Left lung (tissue), 10 donors: ENCODE results near the gene IMPG2. TPM values are rescaled to one million over a fixed set of nuclear protein-coding genes. Genes with fewer than 3 reads are reported as not detected.

Source experiments
- ATAC-seq: fragments of 200-7000 bp; cut with Tn5 transposase; one replicate; pipeline ENCODE4 v1.9.1; 2020; ENCODE audit warnings: moderate library complexity
- DNase-seq, 4 donors: peaks; one replicate each; pipeline ENCODE4 v3.0.0-alpha.2; 2013 to 2020
- H3K27ac ChIP-seq, 2 donors: fragments of 200-600 bp; sonication (generic) in 1 of 2; one replicate each; pipeline versions ENCODE4 v1.5.0 to v1.8.0; 2020 to 2021
- H3K27me3 ChIP-seq, 2 donors: fragments of 200-600 bp; sonication (generic) in 1 of 2; one replicate each; pipeline versions ENCODE4 v1.5.0 to v1.8.0; 2020 to 2021
- H3K36me3 ChIP-seq, 2 donors: fragments of 200-600 bp; sonication (generic) in 1 of 2; one replicate each; pipeline versions ENCODE4 v1.5.0 to v1.8.0; 2020 to 2021
- H3K4me1 ChIP-seq, 2 donors: fragments of 200-600 bp; one replicate each; pipeline ENCODE4 v1.8.0; 2021
- H3K4me3 ChIP-seq, 2 donors: fragments of 200-600 bp; sonication (generic) in 1 of 2; one replicate each; pipeline versions ENCODE4 v1.5.0 to v1.8.0; 2020 to 2021; ENCODE audit warnings: mild to moderate bottlenecking in 1 of 2
- H3K9me3 ChIP-seq, 2 donors: fragments of 200-600 bp; sonication (generic) in 1 of 2; one replicate each; pipeline versions ENCODE4 v1.5.0 to v1.8.0; 2020 to 2021
- intact Hi-C, 2 donors: fragments of 100-400 bp; cut with DNase I; formaldehyde crosslinking; loops; one replicate each; pipeline versions ENCODE4 v1.11.2 to v1.14.2; 2022
- polyA plus RNA-seq, 6 donors: library from polyadenylated mRNA; unstranded; fragments of 120-200 nt; gene quantifications; one replicate each; pipeline ENCODE4 v1.2.1, GENCODE V29; 2013; ENCODE audit not compliant: insufficient read length in 6 of 6
- total RNA-seq, 2 donors: library from RNA; stranded (reverse); fragmentation: NEBNext Ultra II Directional; extraction: Animal tissue kit (Norgen Biotek cat#: 25700); gene quantifications; one replicate each; pipeline ENCODE4 v1.2.1, GENCODE V29; 2021
- TF ChIP-seq, protein P1 (sequence below), 2 donors: fragments of 200-600 bp; sonication (generic) in 1 of 2; IDR thresholded peaks; one replicate each; pipeline versions ENCODE4 v1.5.0 to v1.8.0; 2021; ENCODE audit warnings: antibody characterized with exemption in 2 of 2
- donor health status: DM: no; HTN: yes; CAD: no.
- donor health status: DM: no; HTN: no; CAD: no.

The IMPG2 gene
- total and polyA plus RNA-seq, 8 donors = 0.21 to 1.0 (median 0.61) TPM

GRCh38 chr3:101270149-101270548 lies 50.2 kb downstream of the IMPG2 start:
- H3K36me3 ChIP-seq = no peaks in the 10 kb centered on the region
- H3K4me3 ChIP-seq = no peak overlapping the region
- no peaks in the 10 kb centered on the region for H3K4me1 ChIP-seq
- H3K27me3 ChIP-seq = peaks cover 2 to 19% of the 10 kb centered on the region in 2 donors
- H3K9me3 ChIP-seq = peaks cover 0 to 3% of the 10 kb centered on the region in 2 donors
- ATAC-seq = peak; percentile 94
- no peak overlapping the region for H3K27ac ChIP-seq
- TF ChIP-seq, protein P1, sequence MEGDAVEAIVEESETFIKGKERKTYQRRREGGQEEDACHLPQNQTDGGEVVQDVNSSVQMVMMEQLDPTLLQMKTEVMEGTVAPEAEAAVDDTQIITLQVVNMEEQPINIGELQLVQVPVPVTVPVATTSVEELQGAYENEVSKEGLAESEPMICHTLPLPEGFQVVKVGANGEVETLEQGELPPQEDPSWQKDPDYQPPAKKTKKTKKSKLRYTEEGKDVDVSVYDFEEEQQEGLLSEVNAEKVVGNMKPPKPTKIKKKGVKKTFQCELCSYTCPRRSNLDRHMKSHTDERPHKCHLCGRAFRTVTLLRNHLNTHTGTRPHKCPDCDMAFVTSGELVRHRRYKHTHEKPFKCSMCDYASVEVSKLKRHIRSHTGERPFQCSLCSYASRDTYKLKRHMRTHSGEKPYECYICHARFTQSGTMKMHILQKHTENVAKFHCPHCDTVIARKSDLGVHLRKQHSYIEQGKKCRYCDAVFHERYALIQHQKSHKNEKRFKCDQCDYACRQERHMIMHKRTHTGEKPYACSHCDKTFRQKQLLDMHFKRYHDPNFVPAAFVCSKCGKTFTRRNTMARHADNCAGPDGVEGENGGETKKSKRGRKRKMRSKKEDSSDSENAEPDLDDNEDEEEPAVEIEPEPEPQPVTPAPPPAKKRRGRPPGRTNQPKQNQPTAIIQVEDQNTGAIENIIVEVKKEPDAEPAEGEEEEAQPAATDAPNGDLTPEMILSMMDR (IDR thresholded peaks at IDR 0.05) = no peak
- intact Hi-C loops = no loop called here
- DNase-seq = peak in 2 of 4 donors; percentile 39 to 58

- Histone ChIP-seq H3K9me3 (peaks cover 0 to 3% of the 10 kb centered on the region in 2 donors), H3K4me3 (no peak overlapping the region), H3K27me3 (peaks cover 0 to 19% of the 10 kb centered on the region in 2 donors), H3K4me1 (no peaks in the 10 kb centered on the region), H3K36me3 (no peaks in the 10 kb centered on the region), H3K27ac (no peak overlapping the region)
- ATAC-seq (no peak), DNase-seq (no peak)
- TF ChIP-seq, protein P1 (IDR thresholded peaks at IDR 0.05) = no peak
- intact Hi-C loops = no loop called here
Measured at GRCh38 chr3:101268971-101269671, 51.3 kb downstream of the IMPG2 start.

- DNase-seq (no peak), ATAC-seq (no peak)
- H3K27ac ChIP-seq = no peak overlapping the region
- TF ChIP-seq, protein P1 (IDR thresholded peaks at IDR 0.05) = no peak
- peaks cover 0 to 3% of the 10 kb centered on the region in 2 donors for H3K9me3 ChIP-seq
- H3K4me3 ChIP-seq = no peak overlapping the region
- H3K36me3 ChIP-seq = no peaks in the 10 kb centered on the region
- intact Hi-C loops = no loop called here
- H3K27me3 ChIP-seq = peaks cover 0 to 12% of the 10 kb centered on the region in 2 donors
- H3K4me1 ChIP-seq = no peaks in the 10 kb centered on the region
Measured at GRCh38 chr3:101268141-101268540, 52.2 kb downstream of the IMPG2 start.

- Histone ChIP-seq H3K27ac (no peak overlapping the region), H3K4me1 (no peaks in the 10 kb centered on the region), H3K4me3 (no peak overlapping the region), H3K9me3 (peaks cover 0 to 3% of the 10 kb centered on the region in 2 donors), H3K27me3 (no peaks in the 10 kb centered on the region), H3K36me3 (no peaks in the 10 kb centered on the region)
- TF ChIP-seq, protein P1 (IDR thresholded peaks at IDR 0.05) = no peak
- intact Hi-C loops = no loop called here
- no peak for ATAC-seq
- no peak for DNase-seq
Measured at GRCh38 chr3:101266566-101266965, 53.8 kb downstream of the IMPG2 start.

- no peak for DNase-seq
Measured at GRCh38 chr3:101266071-101266470, 54.3 kb downstream of the IMPG2 start.

More at GRCh38 chr3:101266071-101266470, 54.3 kb downstream of the IMPG2 start:
- intact Hi-C loops = no loop called here
- TF ChIP-seq, protein P1 (IDR thresholded peaks at IDR 0.05) = no peak
- Histone ChIP-seq H3K36me3 (no peaks in the 10 kb centered on the region), H3K4me3 (no peak overlapping the region), H3K27me3 (no peaks in the 10 kb centered on the region), H3K9me3 (peaks cover 0 to 3% of the 10 kb centered on the region in 2 donors), H3K4me1 (no peaks in the 10 kb centered on the region), H3K27ac (no peak overlapping the region)
- ATAC-seq = no peak
